ENCODE data around the gene SDF2L1.
"Not testable (repeated sequence)": the region's sequence is repeated elsewhere in the genome, so short reads cannot be mapped to it uniquely, and the experiment has no call there.

Gene SDF2L1

DNA sequence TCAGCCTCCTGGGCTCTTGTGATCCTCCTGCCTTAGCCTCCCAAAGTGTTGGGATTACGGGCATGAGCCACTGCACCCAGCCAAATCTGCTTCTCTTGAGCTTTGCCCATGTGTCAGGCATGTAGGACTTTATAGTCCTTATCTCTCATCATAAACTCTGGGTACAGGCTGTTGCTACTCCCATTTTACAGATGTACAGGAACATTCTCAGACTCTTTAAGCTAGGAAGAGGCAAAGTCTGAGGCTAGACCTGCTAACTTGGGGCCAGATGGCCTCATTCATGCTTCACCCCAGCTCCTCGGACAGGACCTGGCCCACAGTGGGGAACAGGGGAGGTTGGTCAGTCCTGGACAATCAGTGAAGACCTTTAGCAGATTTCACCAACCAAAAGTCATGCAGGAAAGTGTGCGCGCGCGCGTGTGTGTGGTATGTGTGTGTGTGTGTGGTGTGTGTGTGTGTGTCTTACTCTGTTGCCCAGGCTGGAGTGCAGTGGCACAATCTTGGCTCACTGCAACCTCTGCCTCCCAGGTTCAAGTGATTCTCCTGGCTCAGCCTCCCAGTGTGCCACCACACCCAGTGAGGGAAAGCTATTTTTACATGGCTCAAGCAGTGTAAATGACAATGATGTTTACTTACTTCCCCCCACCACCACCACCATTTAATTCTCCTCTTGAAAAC is 36.1 kb upstream of the SDF2L1 start:
- H2AFZ ChIP-seq (ENCODE audit: low read length), result no peak overlapping the region
- no peaks in the 10 kb centered on the region for H3K4me1 ChIP-seq (ENCODE audit: insufficient read depth, low read length, severe bottlenecking)
- peaks cover 31% of the 10 kb centered on the region for H3K79me2 ChIP-seq (ENCODE audit: insufficient read depth, low read length)
- no peak overlapping the region for H3K4me3 ChIP-seq (ENCODE audit: low read depth, low read length, poor library complexity, severe bottlenecking)
- H3K9me2 ChIP-seq (ENCODE audit: low read depth, low read length), result no peaks in the 10 kb centered on the region
- H3K36me3 ChIP-seq (ENCODE audit: insufficient read depth, low read length), result peaks cover 36% of the 10 kb centered on the region
- no peak overlapping the region for H3K4me2 ChIP-seq (ENCODE audit: low read length)
- no peaks in the 10 kb centered on the region for H3K9me3 ChIP-seq (ENCODE audit: low read length)
- H3K9ac ChIP-seq (ENCODE audit: low read length), result no peak overlapping the region
- H3K27me3 ChIP-seq (ENCODE audit: insufficient read depth, low read length), result no peaks in the 10 kb centered on the region
- no peaks in the 10 kb centered on the region for H3F3A ChIP-seq (ENCODE audit: insufficient read depth, low read length)
- no peak overlapping the region for H3K27ac ChIP-seq (ENCODE audit: low read depth, low read length, poor library complexity, severe bottlenecking)
- TF ChIP-seq EZH2 (IDR thresholded peaks at IDR 0.05; ENCODE audit: borderline replicate concordance, low read length), result no peak
- TF ChIP-seq, protein P1, sequence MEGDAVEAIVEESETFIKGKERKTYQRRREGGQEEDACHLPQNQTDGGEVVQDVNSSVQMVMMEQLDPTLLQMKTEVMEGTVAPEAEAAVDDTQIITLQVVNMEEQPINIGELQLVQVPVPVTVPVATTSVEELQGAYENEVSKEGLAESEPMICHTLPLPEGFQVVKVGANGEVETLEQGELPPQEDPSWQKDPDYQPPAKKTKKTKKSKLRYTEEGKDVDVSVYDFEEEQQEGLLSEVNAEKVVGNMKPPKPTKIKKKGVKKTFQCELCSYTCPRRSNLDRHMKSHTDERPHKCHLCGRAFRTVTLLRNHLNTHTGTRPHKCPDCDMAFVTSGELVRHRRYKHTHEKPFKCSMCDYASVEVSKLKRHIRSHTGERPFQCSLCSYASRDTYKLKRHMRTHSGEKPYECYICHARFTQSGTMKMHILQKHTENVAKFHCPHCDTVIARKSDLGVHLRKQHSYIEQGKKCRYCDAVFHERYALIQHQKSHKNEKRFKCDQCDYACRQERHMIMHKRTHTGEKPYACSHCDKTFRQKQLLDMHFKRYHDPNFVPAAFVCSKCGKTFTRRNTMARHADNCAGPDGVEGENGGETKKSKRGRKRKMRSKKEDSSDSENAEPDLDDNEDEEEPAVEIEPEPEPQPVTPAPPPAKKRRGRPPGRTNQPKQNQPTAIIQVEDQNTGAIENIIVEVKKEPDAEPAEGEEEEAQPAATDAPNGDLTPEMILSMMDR (IDR thresholded peaks at IDR 0.05; ENCODE audit: low read length), result no peak
- H4K20me1 ChIP-seq (ENCODE audit: insufficient read depth, low read length), result no peaks in the 10 kb centered on the region

DNA sequence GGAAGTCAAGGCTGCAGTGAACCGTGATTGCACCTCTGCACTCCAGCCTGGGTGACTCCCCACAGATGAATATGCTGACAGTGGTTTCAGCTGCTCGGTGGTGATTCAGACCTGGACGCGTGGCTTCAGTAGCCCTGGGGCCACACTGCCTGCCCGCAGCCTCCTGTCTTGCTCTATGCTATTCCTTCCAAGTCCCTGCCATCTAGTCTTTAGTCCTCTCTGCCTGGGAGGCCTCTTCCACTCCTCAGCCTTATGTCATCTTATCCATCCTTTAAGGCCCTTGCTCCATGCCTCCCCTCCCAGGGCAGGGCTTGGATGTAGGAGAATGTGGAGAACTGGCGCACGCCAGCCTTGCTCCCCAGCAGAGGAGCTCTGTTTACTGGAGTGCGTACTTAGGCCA is 35.3 kb upstream of the SDF2L1 start:
- H3K9ac ChIP-seq (ENCODE audit: low read length), result no peak overlapping the region
- H3K27me3 ChIP-seq (ENCODE audit: insufficient read depth, low read length), result no peaks in the 10 kb centered on the region
- H3K9me3 ChIP-seq (ENCODE audit: low read length), result no peaks in the 10 kb centered on the region
- H3K36me3 ChIP-seq (ENCODE audit: insufficient read depth, low read length), result peaks cover 44% of the 10 kb centered on the region
- H3K27ac ChIP-seq (ENCODE audit: low read depth, low read length, poor library complexity, severe bottlenecking), result no peak overlapping the region
- H3K4me3 ChIP-seq (ENCODE audit: low read depth, low read length, poor library complexity, severe bottlenecking), result no peak overlapping the region
- H3K79me2 ChIP-seq (ENCODE audit: insufficient read depth, low read length), result peaks cover 28% of the 10 kb centered on the region
- no peak overlapping the region for H2AFZ ChIP-seq (ENCODE audit: low read length)
- TF ChIP-seq, protein P1 (IDR thresholded peaks at IDR 0.05; ENCODE audit: low read length), result no peak
- no peaks in the 10 kb centered on the region for H3K4me1 ChIP-seq (ENCODE audit: insufficient read depth, low read length, severe bottlenecking)
- H3K4me2 ChIP-seq (ENCODE audit: low read length), result no peak overlapping the region
- H3F3A ChIP-seq (ENCODE audit: insufficient read depth, low read length), result no peaks in the 10 kb centered on the region
- no peaks in the 10 kb centered on the region for H3K9me2 ChIP-seq (ENCODE audit: low read depth, low read length)
- no peaks in the 10 kb centered on the region for H4K20me1 ChIP-seq (ENCODE audit: insufficient read depth, low read length)

DNA sequence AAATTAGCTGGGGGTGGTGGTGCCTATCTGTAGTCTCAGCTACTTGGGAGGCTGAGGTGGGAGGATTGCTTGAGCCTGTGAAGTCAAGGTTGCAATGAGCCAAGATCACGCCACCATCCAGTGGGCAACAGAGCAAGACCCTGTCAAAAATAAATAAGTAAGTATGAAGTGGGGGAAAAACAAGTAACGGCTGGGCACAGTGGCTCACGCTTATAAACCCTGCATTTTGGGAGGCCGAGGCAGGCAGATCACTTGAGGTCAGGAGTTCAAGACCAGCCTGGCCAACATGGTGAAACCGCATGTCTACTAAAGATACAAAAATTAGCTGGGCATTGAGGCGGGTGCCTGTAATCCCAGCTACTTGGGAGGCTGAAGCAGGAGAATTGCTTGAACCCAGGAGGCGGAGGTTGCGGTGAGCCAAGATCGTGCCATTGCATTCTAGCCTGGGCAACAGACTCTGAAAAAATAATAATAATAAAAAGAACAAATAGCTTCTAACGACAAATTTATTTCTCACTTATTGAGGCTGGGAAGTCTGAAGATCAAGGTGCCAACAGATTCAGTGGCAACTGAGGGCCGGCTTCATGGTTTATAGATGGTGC is 32.4 kb upstream of the SDF2L1 start:
- not testable (repeated sequence) for H3K27ac ChIP-seq (ENCODE audit: low read depth, low read length, poor library complexity, severe bottlenecking); H3K9me3 ChIP-seq (ENCODE audit: low read length); H3K4me3 ChIP-seq (ENCODE audit: low read depth, low read length, poor library complexity, severe bottlenecking); H4K20me1 ChIP-seq (ENCODE audit: insufficient read depth, low read length); H3K27me3 ChIP-seq (ENCODE audit: insufficient read depth, low read length); H3K9ac ChIP-seq (ENCODE audit: low read length); H2AFZ ChIP-seq (ENCODE audit: low read length); H3K4me1 ChIP-seq (ENCODE audit: insufficient read depth, low read length, severe bottlenecking); H3F3A ChIP-seq (ENCODE audit: insufficient read depth, low read length); H3K4me2 ChIP-seq (ENCODE audit: low read length); H3K9me2 ChIP-seq (ENCODE audit: low read depth, low read length)
- Histone ChIP-seq H3K36me3 (ENCODE audit: insufficient read depth, low read length) (peaks cover 59% of the 10 kb centered on the region), H3K79me2 (ENCODE audit: insufficient read depth, low read length) (peaks cover 11% of the 10 kb centered on the region; the same call in 1 of the 2 replicates)

All from OCI-LY1 (cell line).